Stimulated activated CD8-positive, alpha-beta memory T cell treated with anti-CD3 and anti-CD28 coated beads, Interleukin-12 subunit alpha, Interleukin-12 subunit beta, amount 100 ng/mL, for 1 hour (primary cell): ENCODE results near the gene PSMD4.
"Not testable (repeated sequence)": the region's sequence is repeated elsewhere in the genome, so short reads cannot be mapped to it uniquely, and the experiment has no call there.

ENCODE experiments used
- DNase-seq: peaks from one replicate; pipeline ENCODE4 v3.0.0-alpha.2; 2020; ENCODE audit warnings: low read depth

PSMD4 gene

DNA sequence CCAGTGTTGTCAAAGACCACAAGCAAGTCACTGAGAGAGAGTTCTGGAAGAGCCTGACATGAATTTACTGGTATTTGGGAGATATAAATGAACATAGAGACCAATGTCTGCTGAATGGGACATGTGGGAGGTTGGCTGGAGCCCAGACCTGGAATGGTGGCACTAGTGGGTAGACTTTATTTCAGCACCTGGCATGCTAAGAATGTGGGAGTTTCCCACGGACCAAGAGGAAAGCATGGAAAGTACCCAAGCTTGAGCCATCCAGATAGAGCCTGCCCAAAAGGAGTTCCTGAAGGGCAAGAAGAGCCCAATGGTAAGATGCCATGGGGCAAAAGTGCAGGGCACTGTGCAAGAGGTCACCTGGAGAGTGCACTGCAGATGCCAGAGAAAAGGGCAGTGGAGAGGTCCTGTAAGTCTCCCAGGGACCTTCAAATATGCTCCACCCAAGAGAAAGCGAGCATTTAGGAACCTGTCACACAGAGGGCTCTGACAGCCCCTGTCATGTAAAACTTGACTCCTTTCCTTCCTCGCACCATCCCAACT lies 19.5 kb downstream of the PSMD4 start:
- no peak for DNase-seq

DNA sequence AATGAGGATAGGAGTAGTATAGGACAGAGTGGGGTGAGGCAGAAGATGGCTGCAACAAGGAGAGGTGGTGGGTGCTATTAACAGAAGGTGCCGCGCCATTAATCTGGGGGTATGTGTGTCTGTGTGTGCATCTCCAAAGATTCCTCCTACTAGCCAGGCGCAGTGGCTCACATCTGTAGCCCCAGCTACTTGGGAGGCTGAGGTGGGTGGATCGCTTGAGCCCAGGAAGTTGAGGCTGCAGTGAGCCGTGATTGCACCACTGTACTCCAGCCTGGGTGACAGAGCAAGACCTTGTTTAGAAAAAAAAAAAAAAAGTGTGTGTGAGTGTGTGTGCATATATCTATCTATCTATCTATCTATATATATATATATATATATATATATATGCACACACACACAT lies 20.8 kb downstream of the PSMD4 start:
- not testable (repeated sequence) for DNase-seq

DNA sequence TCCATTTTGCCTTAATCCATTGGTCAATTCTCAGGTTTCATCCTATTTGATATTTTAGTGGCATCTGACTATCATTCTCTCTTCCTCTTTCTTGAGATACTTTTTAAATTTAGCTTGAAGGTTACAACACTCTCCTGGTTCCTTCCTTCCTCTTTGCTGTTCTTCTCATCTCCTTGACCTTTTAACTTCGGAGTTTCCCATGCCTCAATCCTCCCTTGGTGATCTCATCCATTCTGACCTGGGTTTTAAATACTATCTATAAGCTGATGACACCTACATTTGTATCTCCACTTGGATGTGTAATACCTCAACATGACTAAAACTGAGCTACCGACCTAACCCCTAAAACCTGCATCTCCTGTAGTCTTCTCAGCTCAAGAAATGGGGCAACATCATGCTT lies 22.7 kb downstream of the PSMD4 start:
- DNase-seq = no peak

DNA sequence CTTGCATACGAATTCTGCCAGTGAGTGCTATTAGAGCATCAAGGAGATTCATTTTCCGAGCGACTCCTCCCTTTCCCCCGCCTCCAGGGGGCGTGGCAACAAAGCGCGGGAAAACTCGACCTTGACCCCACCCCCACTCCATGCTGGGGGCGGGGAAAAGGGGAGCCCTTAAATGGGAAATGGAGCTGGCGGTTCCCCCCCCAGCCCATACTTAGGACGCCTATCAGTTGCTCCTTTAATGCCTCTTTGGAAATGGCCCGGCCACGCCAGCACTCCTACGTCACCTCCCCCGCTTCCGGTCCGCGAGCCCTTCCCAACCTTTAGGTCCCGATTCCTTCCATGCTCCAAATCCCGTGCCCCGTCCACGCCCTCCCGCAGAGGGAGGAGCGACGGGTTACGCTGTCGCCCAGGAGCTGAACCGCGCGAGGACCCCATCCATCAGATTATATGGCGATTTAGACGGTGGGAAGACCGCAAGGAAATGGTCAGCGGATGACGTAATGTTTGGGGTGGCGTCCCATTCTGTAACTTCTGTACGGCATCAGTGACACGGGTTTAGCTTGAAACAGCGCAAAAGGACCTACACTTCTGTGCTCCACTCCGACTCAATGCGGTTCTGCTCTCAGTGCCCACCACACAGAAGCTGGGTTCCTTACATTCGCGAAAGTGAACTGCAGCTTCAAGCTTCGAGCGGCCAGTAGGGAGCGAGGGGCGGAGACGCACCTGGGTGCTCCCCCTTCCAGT lies 26.9 kb downstream of the PSMD4 start:
- DNase-seq = peak; percentile 94

GRCh38 chr1:151281969-151282882 lies 27.7 kb downstream of the PSMD4 start, which contains the start of gene ZNF687:
Gene ZNF687 (plus strand): TSS chr1:151282299. CDS start chr1:151286292, 3,993 bp downstream.
- peak; percentile 97 for DNase-seq

- DNase-seq = no peak
Measured at GRCh38 chr1:151282883-151283725, 28.6 kb downstream of the PSMD4 start.

GRCh38 chr1:151284013-151284577 lies 29.6 kb downstream of the PSMD4 start:
- no peak for DNase-seq

DNA sequence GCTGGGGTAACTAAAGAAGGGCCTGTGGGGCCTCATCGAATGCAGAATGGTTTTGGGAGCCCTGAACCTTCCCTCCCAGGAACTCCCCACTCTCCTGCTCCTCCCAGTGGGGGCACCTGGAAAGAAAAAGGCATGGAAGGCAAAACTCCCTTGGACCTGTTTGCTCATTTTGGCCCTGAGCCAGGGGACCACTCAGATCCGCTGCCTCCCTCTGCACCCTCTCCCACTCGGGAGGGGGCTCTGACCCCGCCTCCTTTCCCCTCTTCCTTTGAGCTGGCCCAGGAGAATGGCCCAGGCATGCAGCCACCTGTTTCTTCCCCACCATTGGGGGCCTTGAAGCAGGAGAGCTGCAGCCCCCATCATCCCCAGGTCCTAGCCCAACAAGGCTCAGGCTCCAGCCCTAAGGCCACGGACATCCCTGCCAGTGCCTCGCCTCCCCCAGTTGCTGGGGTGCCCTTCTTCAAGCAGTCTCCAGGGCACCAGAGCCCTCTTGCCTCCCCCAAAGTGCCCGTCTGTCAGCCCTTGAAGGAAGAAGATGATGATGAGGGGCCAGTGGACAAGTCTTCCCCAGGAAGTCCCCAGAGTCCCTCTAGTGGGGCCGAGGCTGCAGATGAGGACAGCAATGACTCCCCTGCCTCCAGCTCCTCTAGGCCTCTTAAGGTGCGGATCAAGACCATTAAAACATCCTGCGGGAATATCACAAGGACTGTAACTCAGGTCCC lies 32.2 kb downstream of the PSMD4 start:
- no peak for DNase-seq

DNA sequence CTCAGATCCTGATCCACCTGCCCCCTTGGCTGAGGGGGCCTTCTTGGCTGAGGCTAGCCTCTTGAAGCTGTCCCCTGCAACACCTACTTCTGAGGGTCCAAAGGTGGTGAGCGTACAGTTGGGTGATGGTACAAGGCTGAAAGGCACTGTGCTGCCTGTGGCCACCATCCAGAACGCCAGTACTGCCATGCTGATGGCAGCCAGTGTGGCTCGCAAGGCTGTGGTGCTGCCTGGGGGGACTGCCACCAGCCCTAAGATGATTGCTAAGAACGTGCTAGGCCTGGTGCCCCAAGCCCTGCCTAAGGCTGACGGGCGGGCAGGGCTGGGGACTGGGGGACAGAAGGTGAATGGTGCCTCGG lies 32.8 kb downstream of the PSMD4 start:
- no peak for DNase-seq

DNA sequence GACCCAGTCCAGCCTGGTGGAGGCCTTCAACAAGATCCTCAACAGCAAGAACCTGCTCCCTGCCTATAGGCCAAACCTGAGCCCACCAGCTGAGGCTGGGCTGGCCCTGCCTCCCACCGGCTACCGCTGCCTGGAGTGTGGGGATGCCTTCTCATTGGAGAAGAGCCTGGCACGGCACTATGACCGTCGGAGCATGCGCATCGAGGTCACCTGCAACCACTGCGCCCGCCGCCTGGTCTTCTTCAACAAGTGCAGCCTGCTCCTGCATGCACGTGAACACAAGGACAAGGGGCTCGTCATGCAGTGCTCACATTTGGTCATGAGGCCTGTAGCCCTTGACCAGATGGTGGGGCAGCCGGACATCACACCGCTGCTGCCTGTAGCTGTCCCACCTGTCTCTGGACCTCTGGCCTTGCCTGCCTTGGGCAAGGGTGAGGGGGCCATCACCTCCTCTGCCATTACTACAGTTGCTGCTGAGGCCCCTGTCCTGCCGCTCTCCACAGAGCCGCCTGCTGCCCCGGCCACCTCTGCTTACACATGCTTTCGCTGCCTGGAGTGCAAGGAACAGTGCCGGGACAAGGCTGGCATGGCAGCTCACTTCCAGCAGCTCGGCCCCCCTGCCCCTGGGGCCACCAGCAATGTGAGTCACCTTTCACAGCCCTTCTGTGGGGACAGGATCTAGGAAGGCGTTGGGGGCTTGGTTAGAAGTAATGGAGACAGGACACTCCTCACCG lies 33.4 kb downstream of the PSMD4 start:
- DNase-seq = no peak

DNA sequence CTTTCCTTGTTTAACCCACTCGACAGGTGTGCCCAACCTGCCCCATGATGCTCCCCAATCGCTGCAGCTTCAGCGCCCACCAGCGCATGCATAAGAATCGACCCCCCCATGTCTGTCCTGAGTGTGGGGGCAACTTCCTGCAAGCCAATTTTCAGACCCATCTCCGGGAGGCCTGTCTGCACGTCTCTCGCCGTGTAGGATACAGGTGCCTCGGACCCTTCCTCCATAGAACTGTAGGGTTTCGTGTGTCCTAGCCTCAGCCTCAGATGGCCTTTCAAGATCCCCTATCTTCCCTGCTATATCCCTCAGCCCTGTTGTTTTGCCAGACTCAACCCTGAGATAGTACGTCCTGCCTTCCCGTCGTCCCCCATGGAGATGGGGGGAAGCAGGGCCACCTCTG lies 34.0 kb downstream of the PSMD4 start:
- DNase-seq = no peak

DNA sequence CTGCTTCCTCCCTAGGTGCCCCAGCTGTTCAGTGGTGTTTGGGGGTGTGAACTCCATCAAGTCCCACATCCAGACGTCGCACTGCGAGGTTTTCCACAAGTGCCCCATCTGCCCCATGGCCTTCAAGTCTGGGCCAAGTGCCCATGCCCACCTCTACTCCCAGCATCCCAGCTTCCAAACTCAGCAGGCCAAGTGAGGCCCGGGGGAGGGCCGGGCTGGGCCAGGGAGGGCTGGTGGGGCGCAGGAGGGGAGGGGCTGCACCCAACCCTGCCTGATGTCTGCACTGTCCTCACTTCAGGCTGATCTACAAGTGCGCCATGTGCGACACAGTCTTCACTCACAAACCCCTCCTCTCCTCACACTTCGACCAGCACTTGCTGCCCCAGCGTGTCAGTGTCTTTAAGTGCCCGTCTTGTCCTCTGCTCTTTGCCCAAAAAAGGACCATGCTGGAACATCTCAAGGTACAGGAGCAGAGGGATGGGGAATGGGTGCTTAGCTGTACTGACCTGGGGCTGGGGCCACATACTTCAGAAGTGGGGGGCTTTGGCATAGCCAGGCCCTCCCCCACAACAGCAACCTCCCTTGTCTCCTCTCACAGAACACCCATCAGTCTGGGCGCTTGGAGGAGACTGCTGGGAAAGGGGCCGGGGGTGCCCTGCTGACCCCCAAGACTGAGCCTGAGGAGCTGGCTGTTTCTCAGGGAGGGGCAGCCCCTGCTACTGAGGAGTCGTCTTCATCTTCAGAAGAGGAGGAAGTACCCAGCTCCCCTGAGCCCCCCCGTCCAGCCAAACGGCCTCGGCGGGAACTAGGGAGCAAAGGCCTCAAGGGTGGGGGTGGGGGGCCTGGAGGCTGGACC lies 34.8 kb downstream of the PSMD4 start:
- DNase-seq = no peak

GRCh38 chr1:151289991-151290708 lies 35.6 kb downstream of the PSMD4 start:
- DNase-seq = no peak

DNA sequence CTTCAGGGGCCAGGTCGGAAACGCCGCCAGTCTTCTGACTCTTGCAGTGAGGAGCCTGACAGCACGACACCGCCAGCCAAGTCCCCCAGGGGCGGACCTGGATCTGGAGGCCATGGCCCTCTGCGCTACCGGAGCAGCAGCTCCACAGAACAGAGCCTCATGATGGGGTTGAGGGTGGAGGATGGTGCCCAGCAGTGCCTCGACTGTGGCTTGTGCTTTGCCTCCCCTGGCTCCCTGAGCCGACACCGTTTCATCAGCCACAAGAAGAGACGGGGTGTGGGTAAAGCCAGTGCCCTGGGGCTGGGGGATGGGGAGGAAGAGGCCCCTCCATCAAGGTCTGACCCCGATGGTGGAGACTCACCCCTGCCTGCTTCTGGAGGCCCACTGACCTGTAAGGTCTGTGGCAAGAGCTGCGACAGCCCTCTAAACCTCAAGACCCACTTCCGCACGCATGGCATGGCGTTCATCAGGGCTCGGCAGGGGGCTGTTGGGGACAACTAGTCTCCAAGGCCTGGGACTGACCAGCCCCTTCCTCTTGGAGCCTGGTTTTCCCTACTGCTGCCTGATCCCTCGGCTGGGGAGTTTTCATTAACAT lies 36.3 kb downstream of the PSMD4 start:
- no peak for DNase-seq

GRCh38 chr1:151292207-151293030 lies 37.9 kb downstream of the PSMD4 start:
- no peak for DNase-seq

DNA sequence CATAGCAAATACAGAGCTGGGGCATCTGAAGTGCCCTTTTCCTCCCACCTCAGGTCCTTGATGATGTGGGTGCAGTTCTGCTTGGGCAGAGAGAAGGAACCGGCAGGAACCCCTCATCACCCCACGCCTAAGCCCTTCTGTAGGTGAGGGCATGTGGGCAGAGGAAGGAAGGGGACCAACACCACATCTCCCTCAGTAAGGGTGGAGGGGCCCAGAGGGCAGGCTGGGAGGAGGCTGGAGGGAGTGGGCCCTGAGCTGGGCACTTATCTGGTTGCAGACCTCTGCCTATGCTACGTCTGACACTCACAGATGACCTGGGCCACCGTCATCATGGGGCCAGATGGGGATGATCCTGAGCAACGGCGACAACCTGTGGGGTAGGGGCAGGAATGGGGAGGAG lies 38.6 kb downstream of the PSMD4 start:
- DNase-seq = no peak

DNA sequence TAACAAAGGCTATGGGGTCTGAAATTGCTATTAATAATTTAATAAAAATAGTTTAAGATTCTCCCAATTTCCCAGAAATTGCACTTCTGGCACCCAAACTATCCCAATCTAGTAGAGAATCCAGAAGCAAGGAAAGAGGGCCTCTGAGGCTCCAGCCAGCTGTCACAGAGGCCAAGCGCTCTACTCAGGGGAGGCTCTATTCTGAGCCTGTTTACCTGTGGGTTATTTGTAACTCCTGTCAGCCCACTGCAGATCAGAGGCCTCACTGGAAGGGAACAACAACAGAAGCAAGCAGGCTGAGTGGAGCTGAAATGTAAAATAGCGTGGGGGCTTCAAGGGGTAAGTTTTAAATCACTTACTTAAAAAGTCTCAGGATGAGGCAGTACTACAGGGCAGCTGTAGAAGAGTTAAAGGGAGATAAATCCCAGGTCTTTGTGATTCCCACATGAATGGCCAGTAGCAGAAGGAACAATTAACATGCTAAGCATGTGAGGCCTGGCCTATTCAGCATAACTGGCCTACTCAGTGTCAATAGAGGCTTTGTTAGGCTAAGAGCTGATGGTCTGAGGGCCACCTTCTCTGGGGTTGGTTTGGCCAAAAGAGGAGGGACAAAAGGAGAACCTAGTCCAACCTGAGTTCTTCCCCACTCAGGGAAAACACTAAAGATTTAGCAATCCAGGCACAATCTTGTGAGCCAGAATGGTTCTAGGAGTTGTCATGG lies 40.4 kb downstream of the PSMD4 start:
- DNase-seq = no peak
